Activated CD8-positive, alpha-beta memory T cell treated with anti-CD3 and anti-CD28 coated beads, Interleukin-2, amount 50 U/mL, for 1 hour (primary cell): ENCODE measurements around the gene KHSRP.

Experiments used
- DNase-seq: peaks from one replicate; pipeline ENCODE4 v3.0.0-alpha.2; 2020; ENCODE audit errors: extremely low read depth

KHSRP gene

GRCh38 chr19:6392221-6393073, 32.2 kb downstream of the KHSRP start:
- no peak for DNase-seq

- DNase-seq, result no peak
Measured at GRCh38 chr19:6387372-6387771, 37.2 kb downstream of the KHSRP start.

GRCh38 chr19:6384381-6384780, 40.2 kb downstream of the KHSRP start:
- DNase-seq, result no peak

GRCh38 chr19:6383188-6383587, 41.4 kb downstream of the KHSRP start:
- DNase-seq, result no peak

- no peak for DNase-seq
Measured at GRCh38 chr19:6381030-6381750, 43.4 kb downstream of the KHSRP start.

- no peak for DNase-seq
Measured at GRCh38 chr19:6379744-6380143, 44.9 kb downstream of the KHSRP start.

- no peak for DNase-seq
Measured at GRCh38 chr19:6378486-6378885, 46.1 kb downstream of the KHSRP start.

GRCh38 chr19:6378041-6378440, 46.6 kb downstream of the KHSRP start:
- DNase-seq, result no peak

- DNase-seq, result no peak
Measured at GRCh38 chr19:6376512-6377190, 48.0 kb downstream of the KHSRP start.

- no peak for DNase-seq
Measured at GRCh38 chr19:6375411-6376010, 49.1 kb downstream of the KHSRP start, which contains the start of gene PSPN. PSPN (minus strand) TSS chr19:6375933; CDS start chr19:6375849, 84 bp downstream.

- DNase-seq, result no peak
Measured at GRCh38 chr19:6374711-6375410, 49.8 kb downstream of the KHSRP start.

- no peak for DNase-seq
Measured at GRCh38 chr19:6374161-6374709, 50.4 kb downstream of the KHSRP start.

GRCh38 chr19:6373813-6374108, 50.9 kb downstream of the KHSRP start:
- DNase-seq, result no peak

- peak; percentile 94 for DNase-seq
Measured at GRCh38 chr19:6373096-6373812, 51.4 kb downstream of the KHSRP start.

- DNase-seq, result peak; percentile 98
Measured at GRCh38 chr19:6372594-6373095, 52.0 kb downstream of the KHSRP start, which contains the start of gene ALKBH7. ALKBH7 (plus strand) TSS chr19:6372794; CDS start chr19:6372821, 27 bp downstream.

GRCh38 chr19:6364353-6364752, 60.3 kb downstream of the KHSRP start:
- no peak for DNase-seq
